ENCODE results near the gene CDH4.

The CDH4 gene

GRCh38 chr20:61303675-61304074 lies 51.6 kb downstream of the CDH4 start:
- DNase-seq: no peak

GRCh38 chr20:61304750-61305149 lies 52.7 kb downstream of the CDH4 start:
- no peak for DNase-seq

- no peak for DNase-seq
Measured at GRCh38 chr20:61306937-61307475, 54.9 kb downstream of the CDH4 start.

- DNase-seq: no peak
Measured at GRCh38 chr20:61307686-61308476, 55.8 kb downstream of the CDH4 start.

GRCh38 chr20:61308477-61308774 lies 56.4 kb downstream of the CDH4 start:
- no peak for DNase-seq

- no peak for DNase-seq
Measured at GRCh38 chr20:61310954-61311353, 58.9 kb downstream of the CDH4 start.

GRCh38 chr20:61311656-61312387 lies 59.8 kb downstream of the CDH4 start:
- DNase-seq: no peak

- DNase-seq: no peak
Measured at GRCh38 chr20:61312925-61313324, 60.9 kb downstream of the CDH4 start.

- DNase-seq: no peak
Measured at GRCh38 chr20:61313396-61313795, 61.3 kb downstream of the CDH4 start.

GRCh38 chr20:61314326-61315010 lies 62.4 kb downstream of the CDH4 start:
- no peak for DNase-seq

- DNase-seq: no peak
Measured at GRCh38 chr20:61315319-61315718, 63.3 kb downstream of the CDH4 start.

- no peak for DNase-seq
Measured at GRCh38 chr20:61316346-61316745, 64.3 kb downstream of the CDH4 start.

GRCh38 chr20:61317966-61318530 lies 66.0 kb downstream of the CDH4 start:
- DNase-seq: no peak

- no peak for DNase-seq
Measured at GRCh38 chr20:61320691-61321425, 68.8 kb downstream of the CDH4 start.

- DNase-seq: no peak
Measured at GRCh38 chr20:61321481-61321880, 69.4 kb downstream of the CDH4 start.

GRCh38 chr20:61322151-61322865 lies 70.2 kb downstream of the CDH4 start:
- no peak for DNase-seq

- no peak for DNase-seq
Measured at GRCh38 chr20:61324906-61325305, 72.8 kb downstream of the CDH4 start.

GRCh38 chr20:61325718-61326117 lies 73.7 kb downstream of the CDH4 start:
- DNase-seq: no peak

- no peak for DNase-seq
Measured at GRCh38 chr20:61328911-61329558, 77.0 kb downstream of the CDH4 start.

- DNase-seq: no peak
Measured at GRCh38 chr20:61330441-61330840, 78.4 kb downstream of the CDH4 start.

GRCh38 chr20:61331543-61331942 lies 79.5 kb downstream of the CDH4 start:
- no peak for DNase-seq
